Measurements from ENCODE around the gene TIRAP.
A peak's percentile ranks its signal among the peaks of the same experiment; 100 is the strongest.

TIRAP gene

DNA sequence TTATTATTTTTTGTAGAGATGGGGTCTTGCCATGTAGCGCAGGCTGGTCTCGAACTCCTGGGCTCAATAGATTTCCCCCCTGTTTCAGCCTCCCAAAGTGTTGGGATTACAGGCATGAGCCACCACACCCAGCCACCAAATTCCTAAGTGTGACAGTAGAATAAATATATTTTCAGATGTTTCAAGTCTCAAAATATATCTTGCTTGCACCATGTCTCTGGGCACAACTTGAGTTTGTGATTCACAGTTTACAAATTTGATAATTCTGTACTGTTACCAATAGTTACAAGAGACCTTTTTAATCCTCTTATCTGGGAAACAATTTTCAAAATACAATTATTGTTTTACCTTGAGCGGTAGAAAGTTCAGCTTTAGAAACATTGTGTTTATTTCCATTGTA is 40.1 kb downstream of the TIRAP start:
- DNase-seq (ENCODE audit: low spot score) = no peak

DNA sequence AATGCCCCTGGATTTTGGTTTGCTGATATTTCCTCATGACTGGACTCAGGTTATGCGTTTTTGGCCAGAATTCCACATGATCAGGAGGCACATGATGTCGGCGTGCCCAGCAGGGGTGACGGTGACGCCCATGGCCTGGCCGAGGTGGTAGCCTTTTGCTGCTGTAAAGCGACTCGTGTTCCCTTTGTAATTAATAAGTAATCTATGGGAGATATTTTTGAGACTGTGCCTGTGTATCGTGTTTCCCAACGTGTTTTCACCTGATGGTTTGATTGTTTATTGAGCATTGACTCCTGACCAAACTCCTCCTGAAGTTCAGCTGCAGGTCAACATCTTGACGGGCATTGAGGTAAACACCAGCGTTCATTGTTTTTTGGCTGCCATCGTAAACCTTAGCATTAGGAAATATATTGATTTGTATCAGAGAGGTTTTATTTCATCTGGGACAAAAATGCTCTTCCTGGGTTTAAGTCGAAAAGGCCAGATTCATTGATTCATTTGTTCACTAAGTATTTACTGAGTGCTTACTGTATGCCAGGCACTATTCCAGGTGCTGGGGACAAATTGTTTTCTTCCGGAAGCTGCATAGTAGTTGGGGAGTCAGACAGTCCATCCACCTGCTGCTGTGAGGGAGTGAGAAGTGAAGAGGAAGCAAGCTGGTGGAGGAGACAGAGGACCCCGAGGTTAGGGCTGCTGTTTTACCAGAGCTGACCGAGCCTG is 44.5 kb downstream of the TIRAP start:
- DNase-seq (ENCODE audit: low spot score) = no peak

DNA sequence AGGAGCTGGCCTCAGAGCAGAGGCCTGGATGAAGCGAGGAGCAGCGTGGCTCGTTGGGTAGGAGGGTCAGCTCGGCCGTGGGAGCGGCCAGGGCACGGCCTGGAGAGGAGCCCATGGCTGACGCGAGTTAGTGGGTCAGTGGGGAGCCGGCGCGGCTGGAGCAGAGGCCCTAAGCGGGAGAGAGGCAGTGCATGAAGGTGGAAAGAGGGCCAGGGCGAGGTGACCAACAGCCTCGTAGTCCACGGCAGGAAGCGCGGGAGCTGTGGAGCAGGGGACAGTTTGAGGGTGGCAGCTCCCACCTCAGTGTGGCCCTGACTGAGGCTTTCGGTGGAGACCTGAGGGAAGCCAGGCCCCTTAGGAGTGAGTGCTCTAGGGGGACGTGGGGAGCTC is 45.1 kb downstream of the TIRAP start:
- DNase-seq (ENCODE audit: low spot score) = no peak

DNA sequence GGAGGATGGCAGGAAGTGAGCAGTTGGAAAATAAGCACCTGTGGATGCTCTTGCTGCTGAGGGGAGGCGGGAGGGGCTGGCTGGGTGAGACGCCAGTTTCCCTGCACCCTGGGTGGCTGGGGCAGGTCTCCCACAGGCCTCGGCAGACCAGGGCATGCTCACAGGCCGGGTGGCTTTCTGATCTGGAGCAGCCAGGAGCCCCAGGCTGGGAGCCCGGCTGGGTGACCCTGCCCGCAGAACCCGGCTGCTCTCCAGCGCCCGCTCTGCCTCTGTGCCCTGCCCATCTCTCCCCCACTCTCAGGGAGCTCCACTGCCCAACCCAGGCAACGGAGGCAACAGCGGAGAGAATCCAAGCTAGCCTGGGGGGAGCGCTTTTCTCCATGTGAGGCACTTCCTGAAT is 45.6 kb downstream of the TIRAP start:
- no peak for DNase-seq (ENCODE audit: low spot score)

DNA sequence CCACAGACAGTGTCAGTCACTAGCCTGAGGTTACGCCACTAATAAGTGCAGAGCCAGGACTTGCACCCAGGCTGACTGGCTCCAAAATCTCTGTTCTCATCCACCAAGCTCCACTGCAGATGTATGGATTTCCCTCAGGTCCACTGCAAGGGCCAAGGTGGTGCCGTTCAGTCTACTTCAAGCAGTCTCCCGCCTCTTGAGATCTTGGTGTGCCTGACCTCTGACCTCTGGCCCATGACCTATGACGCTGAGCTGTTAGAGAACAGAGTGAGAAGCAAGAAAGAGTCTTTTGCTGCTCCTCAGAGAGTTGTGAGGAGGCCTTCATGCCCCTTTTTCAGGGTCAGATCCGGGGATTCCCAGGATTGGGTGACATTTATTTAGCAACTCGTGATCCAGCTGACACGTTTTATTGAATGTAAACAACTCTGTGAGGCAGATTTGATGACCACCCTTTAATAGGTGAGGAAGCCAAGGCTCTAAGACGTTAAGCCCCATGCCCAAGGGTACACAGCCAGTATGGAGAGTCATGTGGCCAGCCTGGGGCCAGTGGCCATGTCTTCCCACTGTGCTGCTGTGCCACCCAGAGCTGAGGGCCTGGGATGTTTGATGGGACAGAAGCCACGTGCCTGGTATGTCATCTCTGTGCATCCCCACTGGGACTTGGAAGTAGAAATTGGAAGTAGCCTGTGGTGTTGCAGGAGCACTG is 46.2 kb downstream of the TIRAP start:
- no peak for DNase-seq (ENCODE audit: low spot score)

DNA sequence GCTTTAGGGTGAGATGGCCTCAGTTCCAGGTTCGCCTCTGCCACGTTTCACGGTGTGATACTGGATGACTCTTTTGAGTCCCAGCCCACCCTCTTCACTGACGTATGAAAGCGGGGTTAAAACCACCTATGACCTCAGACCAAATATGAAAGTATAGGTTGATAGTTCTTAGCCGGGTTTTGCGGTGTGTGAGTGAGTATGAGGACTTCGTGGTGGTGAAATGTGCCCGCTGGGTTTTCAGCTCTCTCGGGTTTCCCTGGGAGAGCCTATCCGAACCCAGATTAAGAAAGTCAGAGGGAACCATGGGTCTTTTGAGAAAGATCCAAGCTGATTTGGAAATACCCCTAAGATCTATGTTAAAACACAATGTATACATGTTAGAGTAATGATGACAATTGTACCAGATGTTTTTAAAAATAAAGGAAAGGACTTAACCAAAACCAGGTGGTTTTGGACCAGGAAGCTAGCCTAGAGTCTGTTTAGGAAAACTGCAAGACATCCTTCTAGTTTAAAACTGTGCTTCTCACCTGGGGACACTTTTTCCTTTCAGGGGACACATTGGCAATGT is 46.8 kb downstream of the TIRAP start:
- no peak for DNase-seq (ENCODE audit: low spot score)

DNA sequence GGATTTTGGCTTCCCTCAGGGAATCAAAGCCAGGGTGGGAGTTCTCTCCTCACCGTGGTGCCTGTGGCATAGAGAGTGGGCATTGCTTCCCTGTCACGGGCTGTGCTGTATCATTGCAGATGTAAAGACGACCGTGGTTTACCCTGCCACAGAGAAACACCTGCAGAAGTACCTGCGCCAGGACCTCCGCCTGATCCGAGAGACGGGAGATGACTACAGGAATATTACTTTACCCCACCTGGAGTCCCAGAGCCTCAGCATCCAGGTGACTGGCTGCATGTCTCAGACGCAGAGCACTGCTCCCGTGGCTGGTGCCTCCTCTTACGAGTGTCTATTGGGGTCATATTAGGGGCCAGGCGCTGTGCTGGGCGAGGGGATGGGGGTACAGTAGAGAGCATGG is 48.4 kb downstream of the TIRAP start:
- no peak for DNase-seq (ENCODE audit: low spot score)

DNA sequence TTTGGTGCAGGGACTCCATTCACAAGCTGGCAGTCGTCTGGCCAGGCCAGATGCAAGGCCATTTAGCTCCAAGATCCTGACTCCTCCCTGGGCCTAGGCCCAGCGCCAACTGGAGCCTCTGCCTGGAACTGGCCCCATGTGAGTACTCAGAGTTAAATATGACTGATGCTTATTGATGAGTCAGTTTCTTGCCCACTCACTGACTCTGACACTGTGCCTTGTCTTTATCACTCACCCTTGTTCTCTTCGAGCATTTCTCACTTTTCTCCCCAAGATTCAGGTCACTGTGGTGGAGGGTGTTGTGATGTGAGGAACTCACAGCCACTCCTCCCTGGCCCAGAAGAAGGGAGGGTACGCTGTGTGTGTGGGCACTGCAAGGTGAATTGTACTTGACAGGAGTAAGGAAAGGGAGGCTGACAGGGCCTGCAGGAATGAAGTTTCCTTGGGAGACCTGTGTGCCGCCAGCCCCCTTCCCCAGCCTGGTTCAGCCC is 49.4 kb downstream of the TIRAP start:
- DNase-seq (ENCODE audit: low spot score) = no peak

DNA sequence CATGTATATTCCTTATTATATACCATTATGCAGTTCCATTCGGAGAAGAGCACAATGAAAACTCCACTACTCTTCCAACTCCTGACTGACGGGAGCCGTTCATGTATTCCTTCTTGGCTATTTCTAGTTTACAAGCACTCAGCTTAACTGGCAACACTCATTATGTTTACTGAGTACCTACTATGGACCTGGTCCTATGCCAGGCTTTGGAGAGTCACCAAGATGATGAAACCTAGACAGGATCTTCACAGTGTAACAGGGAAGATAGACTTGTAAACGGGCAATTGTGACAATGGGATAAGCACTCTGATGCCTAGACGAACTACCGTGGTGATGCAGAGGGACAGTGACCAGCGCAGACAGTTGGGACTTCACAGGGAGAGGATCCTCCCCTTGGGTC is 50.2 kb downstream of the TIRAP start:
- no peak for DNase-seq (ENCODE audit: low spot score)

DNA sequence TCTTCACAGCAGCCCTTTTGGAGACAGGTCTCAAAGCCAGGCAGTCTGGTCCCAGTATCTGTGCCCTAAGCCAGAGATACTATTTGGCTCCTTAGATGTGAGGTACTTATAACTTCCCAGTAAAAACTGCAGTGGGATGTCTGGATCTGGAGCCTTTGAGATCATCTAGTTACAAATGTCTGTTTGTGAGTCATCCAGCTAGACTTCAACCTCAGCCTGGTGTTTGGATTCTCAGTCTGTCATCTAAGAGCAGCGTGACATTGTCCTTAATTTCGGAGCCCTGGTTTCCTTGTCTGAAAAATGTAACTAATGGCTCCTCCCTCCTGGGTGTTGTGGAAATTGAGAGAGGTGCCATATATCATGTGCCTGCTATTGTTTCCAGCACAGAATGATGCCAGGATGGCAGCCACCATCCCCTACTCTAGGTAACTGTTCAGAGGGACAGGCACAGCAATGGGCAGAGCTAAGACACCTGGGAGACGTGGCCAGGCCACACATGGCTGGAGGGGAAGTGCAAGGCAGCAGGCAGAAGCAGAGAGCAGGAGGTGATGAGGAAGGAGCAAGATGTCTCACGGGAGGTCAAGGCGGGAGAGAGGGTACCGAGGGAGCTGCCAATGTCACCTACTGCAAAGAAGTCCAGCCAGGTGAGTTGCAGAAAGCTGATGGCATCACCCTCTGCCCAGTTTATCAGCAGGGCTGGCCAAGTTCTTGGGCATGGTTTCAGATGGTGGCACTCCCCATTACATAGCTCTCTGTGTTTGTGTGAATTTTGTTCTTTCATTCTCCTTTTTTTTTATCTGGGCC is 52.0 kb downstream of the TIRAP start:
- DNase-seq (ENCODE audit: low spot score) = no peak

DNA sequence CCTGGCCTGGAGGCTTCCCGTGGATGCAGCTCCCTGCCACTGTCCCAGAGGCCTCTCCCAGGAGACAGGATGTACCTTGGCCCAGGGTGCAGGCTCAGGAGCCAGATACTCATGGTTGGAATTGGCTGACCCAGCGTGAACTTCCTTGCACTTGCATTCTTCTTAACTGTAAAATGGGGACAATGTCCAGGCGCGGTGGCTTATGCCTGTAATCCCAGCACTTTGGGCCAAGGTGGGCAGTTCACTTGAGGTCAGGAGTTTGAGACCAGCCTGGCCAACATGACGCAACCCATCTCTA is 52.5 kb downstream of the TIRAP start:
- no peak for DNase-seq (ENCODE audit: low spot score)

DNA sequence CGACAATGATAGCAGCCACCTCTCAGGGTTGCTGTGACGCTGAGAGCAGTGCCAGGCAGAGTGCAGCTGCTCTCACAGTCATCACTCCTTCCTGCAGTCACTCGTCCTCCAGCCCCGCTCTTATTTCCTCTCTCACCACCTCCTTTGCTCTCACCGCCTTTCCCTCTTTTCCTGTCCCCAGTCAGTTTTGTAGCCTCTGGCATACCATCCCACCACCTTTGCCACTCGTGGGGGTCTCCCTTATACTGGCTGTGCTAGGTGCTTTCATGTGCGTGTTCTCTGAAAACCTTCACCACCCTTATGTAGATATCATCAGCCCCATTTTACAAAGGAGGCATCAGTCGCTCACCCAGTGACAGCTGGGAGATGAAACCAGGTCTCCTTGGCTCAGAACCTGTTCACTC is 53.2 kb downstream of the TIRAP start:
- no peak for DNase-seq (ENCODE audit: low spot score)

DNA sequence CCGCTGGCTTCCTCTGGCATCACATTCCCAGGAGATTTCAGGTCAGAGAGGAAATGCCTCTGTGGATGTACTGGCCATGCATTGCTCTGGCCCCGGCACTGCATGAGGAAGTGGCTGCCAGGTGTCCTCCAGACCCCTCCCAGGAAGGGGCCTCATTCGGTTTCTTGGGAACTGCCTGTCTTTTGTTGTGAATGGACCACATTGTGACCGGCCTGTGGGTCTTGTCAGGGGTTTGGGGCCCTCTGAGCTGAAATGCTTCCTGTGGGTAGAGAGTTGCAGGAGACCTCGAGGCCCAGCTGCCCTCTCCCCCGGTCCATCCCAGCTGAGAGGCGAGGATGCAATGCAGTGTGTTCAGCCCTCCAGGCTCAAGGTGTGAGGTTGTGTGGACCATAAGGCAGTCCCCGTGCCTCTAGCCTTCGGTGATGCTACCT is 53.8 kb downstream of the TIRAP start:
- DNase-seq (ENCODE audit: low spot score) = no peak

DNA sequence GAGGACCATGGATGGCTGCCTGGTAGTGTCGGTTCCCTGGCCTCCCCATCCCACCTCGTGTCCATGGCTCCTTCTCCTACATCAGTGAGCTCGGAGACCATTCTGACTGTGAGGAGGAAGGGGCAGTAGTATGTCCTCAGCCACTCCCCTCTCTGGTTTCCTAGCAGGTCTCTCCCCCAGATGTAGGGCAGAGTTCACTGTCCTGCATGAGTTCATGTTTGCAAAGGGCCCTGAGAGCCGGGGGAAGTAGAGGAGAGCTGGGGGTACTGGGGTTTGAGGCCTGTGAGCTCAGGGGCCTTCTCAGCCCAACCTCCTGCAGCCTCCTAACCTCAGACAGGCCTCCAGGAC is 54.2 kb downstream of the TIRAP start:
- no peak for DNase-seq (ENCODE audit: low spot score)

DNA sequence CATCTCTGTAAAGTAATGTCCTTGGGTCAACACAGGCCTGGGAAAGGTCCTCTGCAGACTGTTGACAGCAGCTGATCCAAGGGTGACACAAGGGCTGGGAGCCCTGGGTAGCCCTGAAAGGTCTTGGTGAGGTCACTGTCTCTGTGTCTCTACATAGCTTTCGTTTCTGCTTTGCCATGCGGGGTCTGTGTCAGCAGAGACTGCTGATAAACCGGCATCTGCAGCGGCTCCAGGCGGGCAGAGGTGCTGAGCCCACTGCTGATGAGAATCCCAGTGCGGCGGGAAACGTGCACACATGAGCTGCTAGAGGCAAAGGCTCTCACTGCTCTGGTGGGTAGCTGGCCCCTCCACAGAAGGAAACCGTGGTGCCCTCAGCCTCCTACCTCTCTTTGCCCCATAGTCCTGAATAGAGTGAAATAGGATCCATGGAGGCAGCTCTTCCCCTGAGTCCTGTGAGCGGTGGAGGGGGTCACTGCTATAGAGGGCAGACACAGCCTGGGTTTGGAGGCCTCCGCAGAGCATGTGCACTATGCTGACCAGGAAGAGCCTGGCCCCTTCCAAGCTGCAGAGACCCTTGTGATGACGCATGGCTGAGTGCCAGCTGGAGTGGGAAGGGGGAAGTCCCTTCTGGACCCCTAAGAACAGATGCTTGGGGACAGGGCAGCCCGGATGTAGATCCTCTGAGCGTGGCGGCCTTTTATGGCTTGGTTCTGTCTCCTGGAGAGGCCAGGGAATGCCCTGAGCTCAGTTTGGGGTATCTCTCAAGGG is 54.8 kb downstream of the TIRAP start:
- no peak for DNase-seq (ENCODE audit: low spot score)

DNA sequence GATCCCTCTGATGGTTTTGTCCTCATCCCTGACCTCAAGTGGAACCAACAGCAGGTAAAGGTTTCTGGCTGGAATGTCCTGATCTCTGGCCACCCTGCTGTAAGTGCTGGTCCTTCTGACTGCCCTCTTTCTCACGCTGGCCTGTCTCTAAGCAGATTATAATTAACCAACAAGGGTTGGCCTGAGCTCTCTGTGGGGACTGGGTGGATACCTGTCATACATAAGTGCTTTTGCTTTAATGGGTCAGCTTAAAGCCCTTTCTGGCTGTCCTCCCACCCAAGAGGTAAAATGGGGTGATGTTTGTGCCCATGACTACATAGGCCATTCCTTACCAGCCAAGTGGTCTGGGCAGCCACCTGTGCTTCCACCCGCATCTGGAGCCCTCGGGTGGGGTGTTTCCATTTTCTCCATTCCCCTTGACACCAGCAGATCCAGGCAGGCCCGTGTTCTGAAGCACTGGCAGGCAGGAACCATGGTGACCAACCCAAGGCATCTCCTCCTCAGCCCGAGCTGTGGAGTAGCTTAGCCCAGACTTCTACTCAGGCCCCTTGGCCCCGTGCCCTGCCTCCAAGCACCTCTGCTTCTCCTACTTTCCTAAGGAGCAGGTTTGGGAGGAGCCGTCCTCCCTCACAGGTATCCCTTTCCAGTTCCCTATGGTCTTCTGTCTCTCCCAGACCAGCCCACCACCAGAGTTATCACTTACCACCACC is 55.6 kb downstream of the TIRAP start:
- no peak for DNase-seq (ENCODE audit: low spot score)

DNA sequence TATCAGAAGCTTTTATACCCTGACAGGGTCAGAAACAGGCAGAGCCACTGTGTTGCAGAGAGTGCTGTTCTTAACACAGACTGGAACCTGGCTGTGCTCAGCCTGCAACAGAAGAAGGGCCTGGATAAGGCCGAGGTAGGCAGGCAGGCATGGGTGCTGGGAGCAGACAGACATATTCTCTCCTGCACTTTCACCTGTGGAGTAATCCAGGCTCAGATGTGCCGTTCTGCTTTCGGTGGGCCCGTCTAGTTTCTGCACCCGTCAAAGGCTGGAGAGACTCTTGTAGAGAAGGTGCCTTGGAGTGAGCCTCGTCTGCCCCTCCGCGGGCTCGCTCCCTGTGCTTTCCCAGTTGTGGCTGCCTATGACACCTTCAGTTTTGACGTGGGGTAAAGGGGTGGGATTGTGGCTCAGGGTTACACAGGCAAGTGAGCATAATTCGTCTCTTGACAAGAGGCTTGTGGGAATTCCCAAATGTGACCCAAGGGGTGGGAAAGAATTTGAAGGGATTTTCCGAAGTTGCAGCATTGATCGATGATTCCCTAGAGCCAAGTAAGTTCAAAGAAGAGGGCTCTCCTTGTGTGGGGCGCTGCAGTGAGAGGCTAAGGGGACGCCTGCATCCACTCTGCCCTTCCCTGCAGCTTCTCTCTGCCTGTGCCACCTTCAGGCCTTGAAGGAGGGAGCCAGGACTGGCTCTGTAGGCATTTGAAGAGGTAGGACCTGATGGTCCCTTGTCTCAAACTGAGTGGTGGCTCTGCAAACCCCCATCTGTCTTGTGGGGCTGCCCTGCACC is 56.4 kb downstream of the TIRAP start:
- DNase-seq (ENCODE audit: low spot score) = no peak

DNA sequence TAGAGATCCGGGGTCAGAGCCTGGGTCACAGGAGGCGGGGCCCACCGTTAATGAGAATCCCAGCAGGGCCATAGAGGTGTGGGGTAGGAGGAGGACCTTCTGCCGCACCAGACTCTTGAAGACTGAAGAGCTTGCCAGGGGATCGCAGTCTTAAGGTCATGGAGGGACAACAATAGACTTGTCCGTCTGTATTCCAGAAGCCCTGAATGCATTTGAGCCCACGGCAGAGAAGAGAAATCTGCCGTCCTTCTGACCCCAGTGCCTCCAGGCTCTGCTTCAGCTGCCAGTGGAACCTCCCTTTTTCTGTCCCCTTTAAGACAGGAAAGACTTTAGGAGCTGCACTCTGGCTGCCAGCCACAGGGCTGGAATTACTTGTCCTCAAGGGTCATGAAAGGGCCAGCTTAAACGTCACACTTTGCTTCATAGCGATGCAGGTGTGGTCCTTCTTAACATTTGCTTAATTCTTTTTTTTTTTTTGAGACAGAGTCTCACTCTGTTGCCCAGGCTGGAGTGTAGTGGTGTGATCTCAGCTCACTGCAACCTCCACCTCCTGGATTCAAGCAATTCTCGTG is 57.1 kb downstream of the TIRAP start:
- DNase-seq (ENCODE audit: low spot score) = no peak

DNA sequence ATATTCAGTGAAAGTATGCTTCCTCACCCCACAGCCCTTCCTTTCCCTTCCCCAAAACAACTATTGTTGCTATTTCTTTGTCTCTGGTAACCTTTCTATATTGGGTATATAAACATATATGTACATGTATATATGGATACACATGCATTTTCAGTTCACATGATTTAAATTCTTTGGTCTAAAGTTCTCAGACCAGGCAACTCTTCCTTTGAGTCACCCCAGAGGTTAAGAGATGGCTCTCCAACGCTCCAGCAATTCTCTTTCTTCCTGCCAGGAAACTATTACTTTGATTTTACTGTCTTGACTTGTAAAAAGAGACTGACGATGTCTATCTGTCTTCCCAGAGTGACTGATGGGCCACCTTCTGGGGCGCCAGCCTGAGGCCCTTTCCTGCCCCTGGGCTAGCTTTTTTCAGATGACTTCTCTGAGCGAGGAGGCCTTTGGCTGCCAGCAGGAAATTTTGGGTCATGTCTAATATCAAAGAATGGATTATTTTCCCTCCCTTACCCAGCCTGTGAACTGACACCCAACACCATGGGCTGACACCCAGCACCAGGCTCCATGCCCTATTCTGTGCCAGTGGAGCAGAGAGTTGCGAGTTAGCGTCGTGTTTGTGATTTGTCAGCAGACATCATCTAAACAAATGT is 58.2 kb downstream of the TIRAP start:
- DNase-seq (ENCODE audit: low spot score) = no peak

DNA sequence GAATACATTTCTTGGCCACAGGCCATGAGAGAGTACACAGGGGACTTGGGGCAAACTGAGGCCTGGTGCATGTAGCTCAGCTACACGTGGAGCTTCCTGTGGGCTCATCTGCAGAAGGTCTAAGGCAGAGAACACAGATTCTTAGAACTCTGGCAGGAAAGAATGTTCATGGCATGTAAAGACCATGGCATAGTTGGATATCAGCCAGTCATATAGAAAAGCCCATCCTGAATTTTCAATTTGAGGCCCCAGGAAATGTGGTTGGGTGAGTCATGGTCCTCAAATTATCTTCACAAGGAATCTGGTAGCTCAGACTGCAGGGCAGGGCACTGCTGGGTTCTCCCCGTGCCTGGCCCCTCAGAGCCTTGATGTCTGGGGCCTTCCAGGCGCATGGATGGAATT is 58.9 kb downstream of the TIRAP start:
- DNase-seq (ENCODE audit: low spot score) = peak; percentile 45

All from hematopoietic multipotent progenitor cell treated with erythropoietin and hydrocortisone succinate and interleukin-3 and kit ligand, for 17 days (in vitro differentiated cells).